NCI-H345 treated with DMSO at 0.1 percent for 48 hours (cell line): ENCODE data around the gene SLC39A2.
"Not testable (repeated sequence)": the region's sequence is repeated elsewhere in the genome, so short reads cannot be mapped to it uniquely, and the experiment has no call there.

ENCODE experiments used
- DNase-seq: peaks from one replicate; lab custom pipeline; 2025; ENCODE audit not compliant: unreplicated experiment; lab: John Stamatoyannopoulos, UW

SLC39A2 gene

GRCh38 chr14:21024585-21025370, 25.7 kb downstream of the SLC39A2 start, which contains the start of gene NDRG2:
NDRG2 (minus strand) TSS chr14:21025061; CDS start chr14:21023315, 1,746 bp downstream.
- no peak for DNase-seq

- DNase-seq: no peak
These were observed 26.5 kb downstream of the SLC39A2 start for GRCh38 chr14:21025371-21026273.

GRCh38 chr14:21026274-21026987, 27.3 kb downstream of the SLC39A2 start:
- no peak for DNase-seq

- no peak for DNase-seq
These were observed 27.9 kb downstream of the SLC39A2 start for GRCh38 chr14:21026988-21027315.

- no peak for DNase-seq
These were observed 30.8 kb downstream of the SLC39A2 start, which contains the start of gene TPPP2 for GRCh38 chr14:21029917-21030316. TPPP2 (plus strand) TSS chr14:21030217; CDS start chr14:21030582, 365 bp downstream.

GRCh38 chr14:21030531-21030930, 31.4 kb downstream of the SLC39A2 start:
- no peak for DNase-seq

- no peak for DNase-seq
These were observed 33.4 kb downstream of the SLC39A2 start for GRCh38 chr14:21032326-21033132.

GRCh38 chr14:21033133-21033698, 34.1 kb downstream of the SLC39A2 start:
- DNase-seq: no peak

- no peak for DNase-seq
These were observed 35.6 kb downstream of the SLC39A2 start, which contains the start of gene RNASE13 for GRCh38 chr14:21034707-21035106. RNASE13 (minus strand) TSS chr14:21034807; CDS start chr14:21034288, 519 bp downstream.

- DNase-seq: no peak
These were observed 37.7 kb downstream of the SLC39A2 start for GRCh38 chr14:21036751-21037150.

- DNase-seq: no peak
These were observed 38.1 kb downstream of the SLC39A2 start for GRCh38 chr14:21037156-21037555.

GRCh38 chr14:21038441-21039422, 39.6 kb downstream of the SLC39A2 start:
- DNase-seq: no peak

GRCh38 chr14:21039585-21040369, 40.7 kb downstream of the SLC39A2 start:
- no peak for DNase-seq

GRCh38 chr14:21040370-21040925, 41.4 kb downstream of the SLC39A2 start:
- DNase-seq: no peak

GRCh38 chr14:21040941-21041340, 41.8 kb downstream of the SLC39A2 start:
- DNase-seq: not testable (repeated sequence)

GRCh38 chr14:21041676-21042433, 42.8 kb downstream of the SLC39A2 start, which contains the start of gene RNASE7:
RNASE7 (plus strand) TSS chr14:21042362; CDS start chr14:21042993, 631 bp downstream.
- DNase-seq: no peak

- no peak for DNase-seq
These were observed 43.8 kb downstream of the SLC39A2 start for GRCh38 chr14:21042918-21043317.
